Measurements from ENCODE around the gene PIANP.
"Not testable (repeated sequence)": the region's sequence is repeated elsewhere in the genome, so short reads cannot be mapped to it uniquely, and the experiment has no call there.

The PIANP gene, protein sequence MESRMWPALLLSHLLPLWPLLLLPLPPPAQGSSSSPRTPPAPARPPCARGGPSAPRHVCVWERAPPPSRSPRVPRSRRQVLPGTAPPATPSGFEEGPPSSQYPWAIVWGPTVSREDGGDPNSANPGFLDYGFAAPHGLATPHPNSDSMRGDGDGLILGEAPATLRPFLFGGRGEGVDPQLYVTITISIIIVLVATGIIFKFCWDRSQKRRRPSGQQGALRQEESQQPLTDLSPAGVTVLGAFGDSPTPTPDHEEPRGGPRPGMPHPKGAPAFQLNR

DNA sequence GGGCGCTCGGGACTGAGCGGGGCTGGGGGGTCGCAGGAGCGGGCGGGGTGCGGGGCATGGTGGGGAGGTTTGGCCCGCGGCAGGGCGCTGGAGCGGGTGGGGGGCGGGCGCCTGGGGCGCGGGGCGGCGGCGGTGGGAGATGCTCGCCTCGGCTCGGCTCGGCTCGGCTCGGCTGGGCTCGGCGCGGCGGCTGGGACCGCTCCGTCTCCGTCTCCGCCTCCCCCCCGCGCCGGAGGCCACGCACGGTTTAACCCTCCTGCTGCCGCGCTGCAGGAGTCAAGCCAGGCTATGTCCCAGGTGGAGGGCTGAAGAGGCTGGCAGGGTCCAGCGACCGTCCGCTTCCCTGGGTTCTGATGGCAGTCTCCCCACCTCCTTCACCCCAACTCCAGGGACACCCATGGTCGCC is at the start of gene PIANP:
PIANP (minus strand) TSS at position 170 of the 406 bp plus-strand sequence. CDS start 2,754 bp downstream, outside the sequence.
- peak; percentile 66 for DNase-seq

DNA sequence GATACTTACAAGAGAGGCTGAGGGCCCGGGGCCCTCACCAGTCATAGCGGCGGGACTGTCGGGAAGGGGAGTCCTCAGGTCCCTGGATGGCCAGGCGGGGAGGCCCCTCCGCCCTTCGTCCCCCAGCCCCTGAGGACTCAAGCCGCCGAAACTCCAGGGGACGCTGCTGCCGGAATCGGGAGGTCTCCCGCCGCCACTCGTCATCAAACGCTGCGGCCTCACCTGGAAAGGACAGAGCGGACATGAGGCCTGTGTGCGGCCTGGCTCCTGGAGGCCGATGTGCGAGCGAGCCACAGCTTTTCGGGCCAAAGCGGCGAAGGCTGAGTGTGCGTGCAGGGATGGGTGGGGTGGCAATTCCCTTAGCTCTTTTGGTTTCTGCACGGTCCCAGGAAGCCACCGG is 48.1 kb upstream of the PIANP start:
- DNase-seq = no peak

DNA sequence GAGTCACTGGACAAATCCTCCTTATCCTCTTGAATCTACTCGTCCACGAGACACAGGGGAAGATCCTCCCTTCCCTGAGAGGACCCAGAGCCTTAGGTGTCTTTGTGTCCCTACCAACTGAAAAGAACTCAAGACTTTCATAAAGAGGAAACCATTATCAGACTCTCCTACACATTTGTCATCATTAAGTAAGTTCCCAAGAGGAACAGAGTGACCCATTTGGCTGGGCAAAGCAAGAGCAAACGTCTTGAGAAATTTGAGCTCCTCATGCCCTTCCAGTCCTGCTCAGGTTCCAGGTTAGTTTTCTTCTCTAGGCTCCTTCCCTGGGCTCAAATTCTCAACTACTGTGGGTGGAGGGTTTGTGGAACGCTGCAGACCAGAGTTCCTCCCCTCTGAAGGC is 46.6 kb upstream of the PIANP start:
- DNase-seq = no peak

DNA sequence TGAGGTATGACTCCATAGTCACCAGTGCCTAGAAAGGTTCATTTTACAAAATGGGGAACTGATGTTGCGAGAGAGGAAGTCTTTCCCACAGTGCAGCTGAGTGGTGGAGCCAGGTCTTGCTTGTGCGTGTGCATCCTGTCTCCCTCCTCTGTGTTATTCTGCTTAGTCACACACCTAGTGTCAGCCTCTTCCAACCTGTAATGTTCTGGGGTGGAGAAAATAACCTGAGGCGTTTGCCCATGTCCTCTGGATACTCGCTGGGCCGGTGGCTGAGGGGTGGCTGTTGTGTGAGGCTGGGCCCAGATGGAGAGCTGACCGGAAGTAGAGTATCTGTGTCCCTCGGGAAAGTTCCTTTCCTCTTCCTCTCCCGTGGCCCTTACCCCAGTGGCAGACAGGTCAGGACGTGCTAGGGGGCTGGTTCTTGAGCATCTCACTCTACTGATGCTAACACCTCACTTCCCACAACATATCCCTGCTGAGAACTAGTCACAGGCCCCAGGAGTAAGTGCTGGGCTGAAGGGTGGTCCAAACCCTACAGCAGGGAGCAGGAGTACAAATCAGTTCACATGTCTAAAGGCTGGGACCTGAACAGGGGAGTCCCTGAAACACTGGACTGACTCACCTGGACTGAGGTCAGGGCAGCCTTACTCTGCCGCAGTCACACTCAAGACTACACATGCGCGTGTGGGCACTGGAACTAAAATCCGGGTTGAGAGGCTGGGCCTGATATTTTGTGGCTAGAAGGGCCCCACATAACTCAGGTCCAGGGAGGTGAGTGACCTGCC is 45.3 kb upstream of the PIANP start:
- DNase-seq = no peak

DNA sequence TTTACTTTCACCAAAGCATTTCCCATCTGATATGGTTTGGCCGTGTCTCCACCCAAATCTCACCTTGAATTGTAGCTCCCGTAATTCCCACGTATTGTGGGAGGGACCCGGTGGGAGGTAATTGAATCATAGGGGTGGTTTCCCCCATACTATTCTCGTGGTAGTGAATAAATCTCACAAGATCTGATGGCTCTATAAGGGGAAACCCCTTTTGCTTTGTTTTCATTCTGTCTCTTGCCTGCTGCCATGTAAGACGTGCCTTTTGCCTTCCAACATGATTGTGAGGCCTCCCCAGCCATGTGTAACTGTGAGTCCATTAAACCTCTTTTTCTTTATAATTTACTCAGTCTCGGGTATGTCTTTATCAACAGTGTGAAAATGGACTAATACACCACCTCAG is 42.7 kb upstream of the PIANP start:
- DNase-seq = not testable (repeated sequence)

DNA sequence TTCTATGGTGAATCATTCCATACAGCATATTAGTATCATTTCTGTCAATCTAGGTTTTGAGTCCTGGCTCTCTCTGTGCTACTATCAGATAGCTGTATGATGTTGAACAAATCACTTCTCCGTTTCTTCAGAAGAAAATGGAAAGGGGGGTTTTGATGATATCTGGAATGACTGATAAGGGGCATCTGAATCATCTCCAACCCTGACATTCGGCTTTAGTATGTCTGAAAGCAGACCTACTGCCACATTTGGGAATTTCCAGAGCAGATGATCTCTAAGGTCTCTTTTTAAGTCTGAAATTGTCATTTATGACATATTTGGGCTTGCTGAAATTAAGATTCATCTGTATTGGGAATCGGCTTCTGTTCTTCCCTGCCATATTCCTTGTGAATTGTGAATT is 42.2 kb upstream of the PIANP start:
- no peak for DNase-seq

DNA sequence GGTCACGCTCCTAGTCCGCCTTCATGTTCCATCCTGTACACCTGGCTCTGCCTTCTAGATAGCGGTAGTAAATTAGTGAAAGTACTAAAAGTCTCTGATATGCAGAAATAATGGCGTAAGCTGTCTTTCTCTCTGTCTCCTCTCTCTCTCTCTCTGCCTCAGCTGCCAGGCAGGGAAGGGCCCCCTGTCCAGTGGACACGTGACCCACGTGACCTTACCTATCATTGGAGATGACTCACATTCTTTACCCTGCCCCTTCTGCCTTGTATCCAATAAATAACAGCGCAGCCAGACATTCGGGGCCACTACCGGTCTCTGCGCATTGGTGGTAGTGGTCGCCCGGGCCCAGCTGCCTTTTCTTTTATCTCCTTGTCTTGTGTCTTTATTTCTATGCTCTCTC is 41.5 kb upstream of the PIANP start:
- not testable (repeated sequence) for DNase-seq

DNA sequence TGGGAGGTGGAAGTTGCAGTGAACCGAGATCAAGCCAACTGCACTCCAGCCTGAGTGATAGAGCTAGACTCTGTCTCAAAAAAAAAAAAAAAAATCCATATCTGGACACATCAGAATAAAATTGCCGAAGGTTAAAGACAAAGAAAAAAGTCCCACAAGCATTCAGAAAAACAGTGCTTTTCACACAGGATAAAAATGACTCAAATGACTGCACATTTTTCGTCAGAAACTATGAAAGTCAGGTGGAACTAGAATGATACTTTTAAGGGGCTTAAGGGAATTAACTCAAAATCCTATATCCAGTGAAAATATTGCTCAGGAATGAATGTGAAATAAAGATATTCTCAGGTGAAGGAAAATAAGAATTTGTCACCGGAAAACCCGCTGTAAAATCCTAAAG is 36.1 kb upstream of the PIANP start:
- no peak for DNase-seq

DNA sequence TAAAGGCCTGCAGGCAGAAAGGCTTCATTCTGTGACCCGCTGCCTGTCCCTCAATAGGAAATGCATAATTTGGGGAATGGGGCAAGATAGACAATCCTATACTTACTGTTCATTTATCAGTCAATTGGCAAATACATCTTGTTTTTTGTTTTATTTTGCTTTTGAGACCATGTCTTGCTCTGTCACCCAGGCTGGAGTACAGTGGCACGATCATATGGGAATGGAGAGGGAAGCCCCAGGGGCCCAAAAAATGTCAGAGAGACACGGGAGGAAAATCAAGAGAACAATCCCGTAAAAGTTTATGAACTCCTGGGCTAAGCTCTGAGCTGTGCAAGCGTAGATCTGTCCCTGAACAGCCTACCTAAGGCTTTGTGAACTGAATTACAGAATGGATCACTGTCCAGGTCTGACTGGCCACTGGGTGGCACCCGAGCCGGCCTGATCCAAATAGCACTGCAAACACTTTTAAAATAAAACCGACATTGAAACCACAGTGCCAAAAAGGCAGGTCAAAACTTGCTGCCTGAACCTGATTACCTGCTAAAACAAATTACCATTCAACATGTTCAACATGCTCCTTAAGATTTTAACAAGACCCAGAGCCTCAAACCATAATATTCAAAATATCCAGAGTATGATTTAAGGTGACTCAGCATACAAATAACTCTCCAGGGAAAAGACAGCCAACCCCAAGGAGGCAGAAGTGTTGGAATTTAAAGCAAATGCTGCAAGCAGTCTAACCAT is 35.0 kb upstream of the PIANP start:
- DNase-seq = peak; percentile 47

DNA sequence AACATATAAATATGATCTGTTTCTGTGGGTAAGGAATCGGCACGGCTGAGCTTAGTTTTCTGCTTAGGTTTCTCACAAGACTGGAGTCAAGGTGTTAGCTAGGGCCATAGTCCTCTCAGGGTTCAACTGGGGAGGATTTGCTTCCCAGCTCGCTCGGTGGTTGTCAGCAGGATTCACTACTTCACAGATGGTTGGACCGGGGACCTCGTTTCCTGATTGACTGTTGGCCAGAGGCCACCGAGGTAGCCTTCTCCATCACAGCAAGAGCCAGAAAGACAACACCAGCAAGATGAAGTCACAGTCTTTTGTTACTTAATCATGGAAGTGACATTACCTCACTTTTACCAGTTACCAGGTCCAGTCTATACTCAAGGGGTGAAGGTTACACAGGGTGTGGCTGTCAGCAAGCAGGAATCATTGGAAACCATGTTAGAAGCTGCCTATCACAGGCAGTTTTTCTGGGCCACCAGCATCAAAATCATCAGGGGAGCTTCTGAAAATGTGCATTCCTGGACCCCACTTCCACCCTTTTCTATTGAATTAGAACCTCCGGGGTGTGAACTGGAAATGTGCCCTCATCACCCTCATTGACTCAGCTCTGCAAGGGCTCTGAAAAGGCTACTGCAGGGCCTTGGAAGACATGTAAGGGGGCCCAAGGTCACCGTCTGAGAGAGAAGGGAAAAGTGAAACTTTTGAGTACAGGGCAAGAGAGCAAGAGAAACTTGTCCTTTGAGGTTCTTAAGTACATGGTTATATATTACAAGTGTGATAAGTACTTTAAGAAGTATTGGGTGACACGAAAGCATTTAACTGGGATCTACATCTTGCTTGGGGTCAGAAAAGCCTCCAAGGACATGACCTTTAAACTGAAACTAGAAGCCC is 34.1 kb upstream of the PIANP start:
- no peak for DNase-seq

DNA sequence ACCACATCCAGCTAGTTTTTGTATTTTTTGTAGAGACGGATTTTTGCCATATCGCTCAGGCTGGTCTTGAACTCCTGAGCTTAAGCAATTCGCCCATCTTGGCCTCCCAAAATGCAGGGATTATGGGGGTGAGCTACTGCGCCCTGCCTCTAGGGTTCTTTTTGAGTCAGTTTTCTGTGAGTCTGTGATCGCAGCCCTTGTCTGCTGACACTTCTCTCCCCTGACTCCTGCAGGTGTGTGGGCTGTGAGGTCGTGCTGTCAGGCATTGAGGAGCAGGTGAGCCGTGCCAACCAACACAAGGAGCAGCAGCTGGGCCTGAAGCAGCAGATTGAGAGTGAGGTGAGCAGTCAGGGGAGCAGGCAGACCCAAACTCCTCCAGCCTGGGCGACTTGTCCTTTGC is 29.6 kb upstream of the PIANP start:
- DNase-seq = no peak

DNA sequence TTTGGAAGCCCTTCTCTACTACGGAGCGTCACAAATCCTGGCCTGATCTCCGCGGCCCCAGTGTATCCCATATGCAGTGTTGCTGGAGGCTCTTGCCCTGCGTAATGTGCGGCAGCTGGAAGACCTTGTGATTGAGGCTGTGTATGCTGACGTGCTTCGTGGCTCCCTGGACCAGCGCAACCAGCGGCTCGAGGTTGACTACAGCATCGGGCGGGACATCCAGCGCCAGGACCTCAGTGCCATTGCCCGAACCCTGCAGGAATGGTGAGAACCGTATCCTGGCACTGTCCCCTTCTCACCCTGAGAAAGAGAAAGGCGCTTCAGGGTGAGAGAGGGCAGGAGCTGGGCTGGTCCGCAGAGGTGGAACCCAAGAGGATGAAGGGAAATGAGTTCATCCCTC is 28.6 kb upstream of the PIANP start:
- DNase-seq = no peak

DNA sequence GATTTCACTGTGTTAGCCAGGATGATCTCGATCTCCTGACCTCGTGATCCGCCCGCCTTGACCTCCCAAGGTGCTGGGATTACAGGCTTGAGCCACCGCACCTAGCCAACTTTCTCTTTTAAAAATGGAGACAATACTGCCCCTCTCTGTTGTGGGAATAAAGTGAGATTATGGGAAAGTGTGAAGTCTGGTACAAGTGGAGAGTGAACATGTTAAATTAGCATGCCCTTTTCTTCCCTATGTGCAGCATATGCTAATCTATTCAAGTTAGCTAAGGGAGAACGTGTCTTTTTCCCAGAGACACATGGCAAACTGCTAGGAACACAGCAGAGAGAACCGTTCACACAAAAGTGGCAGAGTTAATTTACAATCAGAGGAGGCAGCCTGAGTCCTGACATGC is 24.7 kb upstream of the PIANP start:
- no peak for DNase-seq

DNA sequence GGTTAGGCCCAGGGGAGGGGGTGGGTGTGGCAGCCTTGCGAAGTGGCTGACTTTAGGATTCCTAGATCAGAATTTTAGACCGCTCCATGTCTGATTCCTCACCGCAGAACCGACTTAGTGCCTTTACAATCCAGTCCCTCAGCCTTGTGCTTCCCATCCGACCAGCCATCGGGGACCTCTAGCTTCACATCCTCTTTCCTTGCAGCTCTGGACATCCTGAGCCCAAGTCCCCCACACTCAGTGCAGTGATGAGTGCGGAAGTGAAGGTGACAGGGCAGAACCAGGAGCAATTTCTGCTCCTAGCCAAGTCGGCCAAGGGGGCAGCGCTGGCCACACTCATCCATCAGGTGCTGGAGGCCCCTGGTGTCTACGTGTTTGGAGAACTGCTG is 23.8 kb upstream of the PIANP start:
- DNase-seq = peak; percentile 13

DNA sequence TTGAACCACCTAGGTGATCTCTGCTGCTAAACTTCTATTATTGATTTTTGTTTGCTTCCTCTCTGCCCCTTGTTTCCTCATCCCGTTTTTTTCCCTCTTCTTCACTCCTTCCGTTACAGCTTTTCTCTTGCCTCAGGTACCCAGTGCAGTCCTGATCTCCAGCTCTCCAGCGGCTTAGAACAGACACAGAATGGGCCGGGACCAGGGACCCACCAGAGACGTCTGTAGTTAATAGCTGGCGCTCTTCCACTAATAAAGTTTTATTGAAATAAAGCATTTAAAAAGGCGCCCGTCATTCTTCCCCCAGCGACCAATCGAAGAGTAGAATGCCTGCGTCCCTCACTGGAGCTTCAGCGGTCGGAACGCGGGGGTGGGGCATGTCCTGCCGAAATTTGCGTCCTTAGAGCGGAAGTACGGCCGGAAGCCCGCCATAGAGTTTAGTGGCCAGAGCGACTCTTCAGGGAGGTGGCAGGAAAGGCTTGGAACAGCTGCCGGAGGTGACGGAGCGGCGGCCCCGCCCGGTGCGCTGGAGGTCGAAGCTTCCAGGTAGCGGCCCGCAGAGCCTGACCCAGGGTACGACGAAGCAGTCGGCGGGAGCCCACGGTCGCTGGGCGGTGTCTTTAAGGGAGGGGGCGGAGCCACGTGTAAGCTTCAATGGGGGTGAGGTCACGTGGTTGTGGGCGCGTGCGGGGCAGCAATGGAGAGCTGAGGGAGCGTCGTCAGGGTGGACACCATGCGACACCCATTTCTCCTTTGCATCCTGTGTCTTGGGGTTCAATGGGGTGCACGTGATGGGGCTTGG is 23.2 kb upstream of the PIANP start, which contains the start of gene COPS7A:
COPS7A (plus strand) TSS at position 440 of the 802 bp plus-strand sequence. CDS start 611 bp downstream, outside the sequence.
- peak; percentile 92 for DNase-seq

DNA sequence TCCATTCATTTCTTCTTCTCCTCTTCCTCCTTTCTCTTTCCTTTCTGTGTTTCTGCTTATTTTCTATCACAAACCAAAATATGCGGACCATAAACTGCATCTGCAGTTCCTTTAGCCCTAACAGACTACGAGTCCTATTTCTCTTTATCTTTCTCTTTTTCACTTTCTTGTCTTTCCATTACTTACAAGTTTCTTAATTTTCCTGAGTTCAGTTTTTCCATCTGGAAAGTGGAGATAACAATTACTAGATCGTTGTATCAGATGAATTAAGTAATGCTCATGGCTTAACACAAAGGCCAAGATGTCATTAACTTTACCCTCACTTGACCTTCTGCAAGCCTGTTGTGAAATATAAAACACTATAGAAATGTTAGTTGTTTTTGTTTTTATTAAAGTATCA is 22.2 kb upstream of the PIANP start:
- DNase-seq = no peak

DNA sequence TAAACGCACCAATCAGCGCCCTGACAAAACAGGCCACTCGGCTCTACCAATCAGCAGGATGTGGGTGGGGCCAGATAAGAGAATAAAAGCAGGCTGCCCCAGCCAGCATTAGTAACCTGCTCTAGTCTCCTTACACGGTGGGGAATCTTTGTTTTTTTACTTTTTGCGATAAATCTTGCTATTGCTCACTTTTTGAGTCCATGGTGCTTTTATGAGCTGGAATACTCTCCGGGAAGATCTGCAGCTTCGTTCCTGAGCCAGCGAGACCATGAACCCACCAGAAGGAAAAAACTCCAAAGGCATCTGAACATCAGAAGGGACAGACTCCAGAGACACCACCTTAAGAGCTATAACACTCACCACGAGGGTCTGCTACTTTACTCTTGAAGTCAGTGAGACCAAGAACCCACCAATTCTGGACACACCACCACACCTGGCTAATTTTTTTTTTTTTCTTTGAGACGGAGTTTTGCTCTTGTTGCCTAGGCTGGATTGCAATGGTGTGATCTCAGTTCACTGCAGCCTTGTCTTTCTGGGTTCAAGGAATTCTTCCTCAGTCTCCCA is 16.3 kb upstream of the PIANP start:
- DNase-seq = no peak

DNA sequence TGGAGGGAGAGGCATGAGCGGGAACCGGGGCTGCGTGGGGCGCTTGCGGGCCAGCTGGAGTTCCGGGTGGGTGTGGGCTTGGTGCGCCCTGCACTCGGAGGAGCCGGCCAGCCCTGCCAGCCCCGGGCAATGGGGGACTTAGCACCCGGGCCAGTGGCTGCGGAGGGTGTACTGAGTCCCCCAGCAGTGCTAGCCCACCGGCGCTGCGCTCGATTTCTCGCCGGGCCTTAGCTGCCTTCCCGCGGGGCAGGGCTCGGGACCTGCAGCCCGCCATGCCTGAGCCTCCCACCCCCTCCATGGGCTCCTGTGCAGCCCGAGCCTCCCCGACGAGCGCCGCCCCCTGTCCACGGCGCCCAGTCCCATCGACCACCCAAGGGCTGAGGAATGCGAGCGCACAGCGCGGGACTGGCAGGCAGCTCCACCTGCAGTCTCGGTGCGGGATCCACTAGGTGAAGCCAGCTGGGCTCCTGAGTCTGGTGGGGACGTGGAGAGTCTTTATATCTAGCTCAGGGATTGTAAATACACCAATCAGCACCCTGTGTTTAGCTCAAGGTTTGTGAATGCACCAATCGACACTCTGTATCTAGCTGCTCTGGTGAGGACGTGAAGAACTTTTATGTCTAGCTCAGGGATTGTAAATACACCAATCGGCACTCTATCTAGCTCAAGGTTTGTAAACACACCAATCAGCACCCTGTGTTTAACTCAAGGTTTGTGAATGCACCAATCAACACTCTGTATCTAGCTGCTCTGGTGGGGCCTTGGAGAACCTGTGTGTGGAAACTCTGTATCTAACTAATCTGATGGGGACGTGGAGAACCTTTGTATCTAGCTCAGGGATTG is 15.6 kb upstream of the PIANP start:
- DNase-seq = not testable (repeated sequence)

DNA sequence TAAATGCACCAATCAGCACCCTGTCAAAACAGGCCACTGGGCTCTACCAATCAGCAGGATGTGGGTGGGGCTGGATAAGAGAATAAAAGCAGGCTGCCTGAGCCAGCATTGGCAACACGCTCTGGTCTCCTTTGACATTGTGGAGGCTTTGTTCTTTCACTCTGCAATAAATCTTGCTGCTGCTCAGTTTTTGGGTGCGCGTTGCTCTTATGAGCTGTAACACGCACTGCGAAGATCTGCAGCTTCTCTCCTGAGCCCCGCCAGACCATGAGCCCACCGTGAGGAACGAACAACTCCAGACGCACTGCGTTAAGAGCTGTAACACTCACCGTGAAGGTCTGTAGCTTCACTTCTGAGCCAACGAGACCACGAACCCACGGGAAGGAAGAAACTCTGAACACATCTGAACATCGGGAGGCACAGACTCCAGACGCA is 8.4 kb upstream of the PIANP start:
- DNase-seq = no peak

DNA sequence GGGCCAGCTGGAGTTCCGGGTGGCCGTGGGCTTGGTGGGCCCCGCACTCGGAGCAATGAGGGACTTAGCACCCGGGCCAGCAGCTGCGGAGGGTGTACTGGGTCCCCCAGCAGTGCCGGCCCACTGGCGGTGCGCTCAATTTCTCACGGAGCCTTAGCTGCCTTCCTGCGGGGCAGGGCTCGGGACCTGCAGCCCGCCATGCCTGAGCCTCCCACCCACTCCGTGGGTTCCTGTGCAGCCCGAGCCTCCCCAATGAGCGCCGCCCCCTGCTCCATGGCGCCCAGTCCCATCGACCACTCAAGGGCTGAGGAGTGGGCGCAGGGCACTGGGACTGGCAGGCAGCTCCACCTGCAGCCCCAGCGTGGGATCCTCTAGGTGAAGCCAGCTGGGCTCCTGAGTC is 7.7 kb upstream of the PIANP start:
- DNase-seq = not testable (repeated sequence)
